Activated naive CD4-positive, alpha-beta T cell treated with anti-CD3 and anti-CD28 coated beads, Interleukin-2, amount 10 ng/mL, durations not matched to agents 7 days and 5 days (primary cell): ENCODE data around the gene ZNF117.
"Not testable (repeated sequence)": the region's sequence is repeated elsewhere in the genome, so short reads cannot be mapped to it uniquely, and the experiment has no call there.

ENCODE experiments used
- CTCF ChIA-PET: fragments of 350-600 bp; sonication (Branson Sonifier 250); formaldehyde crosslinking; loops from one replicate; lab custom pipeline; 2021; ENCODE audit warnings: antibody characterized with exemption; lab: Charles Lee
- DNase-seq: peaks from one replicate; pipeline ENCODE4 v3.0.0-alpha.2; 2020
- H3K27ac Mint-ChIP-seq: one replicate; pipeline ENCODE4 v1.8.0; 2021; ENCODE audit warnings: mild to moderate bottlenecking, moderate library complexity, mixed read lengths
- H3K27me3 Mint-ChIP-seq: one replicate; pipeline ENCODE4 v1.8.0; 2021; ENCODE audit warnings: mild to moderate bottlenecking, mixed read lengths
- H3K36me3 Mint-ChIP-seq: one replicate; pipeline ENCODE4 v1.8.0; 2021; ENCODE audit warnings: mixed read lengths
- H3K4me1 Mint-ChIP-seq: one replicate; pipeline ENCODE4 v1.8.0; 2021; ENCODE audit warnings: mixed read lengths
- H3K4me3 Mint-ChIP-seq: one replicate; pipeline ENCODE4 v1.8.0; 2021; ENCODE audit warnings: mild to moderate bottlenecking, moderate library complexity, mixed read lengths
- H3K9me3 Mint-ChIP-seq: one replicate; pipeline ENCODE4 v1.8.0; 2021; ENCODE audit warnings: mixed read lengths

The ZNF117 gene

DNA sequence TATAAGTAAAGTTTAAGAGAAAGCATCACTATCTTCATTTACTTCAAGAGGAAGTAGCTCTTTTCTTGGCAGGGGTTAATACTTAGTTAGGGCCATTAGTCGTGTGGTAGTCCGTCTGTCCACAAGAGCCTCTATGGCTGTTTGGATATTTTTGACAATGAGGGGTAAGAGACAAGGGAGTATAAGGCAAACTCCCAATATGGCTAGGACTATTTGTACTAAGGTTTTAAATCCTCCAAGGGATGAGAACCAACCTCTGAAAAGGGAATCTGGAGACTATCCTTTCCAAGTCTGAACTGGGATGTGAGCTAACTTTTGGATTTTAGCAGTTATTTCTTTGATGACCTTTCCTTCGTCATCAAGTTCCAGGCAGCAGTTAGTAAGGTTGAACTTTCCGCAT, at the start of gene ZNF117:
Gene ZNF117, minus strand, starts transcription at position 101 of the 400 bp plus-strand sequence.
- DNase-seq = no peak
- Mint-ChIP-seq H3K36me3 (peaks cover 16% of the 10 kb centered on the region), H3K9me3 (peaks cover 72% of the 10 kb centered on the region), H3K4me3 (no peak within 1 kb of the TSS), H3K4me1 (no peaks in the 10 kb centered on the region), H3K27me3 (no peaks in the 10 kb centered on the region), H3K27ac (no peak within 1 kb of the TSS)
- CTCF ChIA-PET = no interaction called here

DNA sequence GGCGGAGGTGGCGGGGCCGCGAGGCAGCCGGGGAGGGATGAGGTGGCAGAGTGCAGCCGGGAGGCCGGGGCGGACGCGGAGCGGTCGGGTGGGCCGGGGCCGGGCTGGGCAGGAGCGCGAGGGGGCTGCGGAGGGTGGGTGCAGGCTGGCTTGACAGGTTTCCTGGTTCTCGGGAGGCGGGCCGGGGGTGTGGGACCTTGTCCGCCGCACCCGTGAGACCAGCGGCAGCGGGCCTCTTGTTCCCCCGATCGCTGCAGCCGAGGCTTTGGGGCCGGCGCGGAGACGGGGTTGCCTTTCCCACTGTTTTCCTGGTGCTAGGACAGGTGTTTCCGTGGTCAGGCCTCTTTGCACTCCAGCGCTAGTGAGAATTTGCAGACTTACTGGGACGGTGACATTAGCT, 47.9 kb upstream of the ZNF117 start:
- Mint-ChIP-seq H3K4me1 (peaks cover 17% of the 10 kb centered on the region), H3K4me3 (peak overlapping the region; percentile 84), H3K27ac (peak overlapping the region; percentile 85)
- CTCF ChIA-PET, H3K27me3 Mint-ChIP-seq, H3K36me3 Mint-ChIP-seq, H3K9me3 Mint-ChIP-seq: not testable (repeated sequence)
- DNase-seq = peak; percentile 57

DNA sequence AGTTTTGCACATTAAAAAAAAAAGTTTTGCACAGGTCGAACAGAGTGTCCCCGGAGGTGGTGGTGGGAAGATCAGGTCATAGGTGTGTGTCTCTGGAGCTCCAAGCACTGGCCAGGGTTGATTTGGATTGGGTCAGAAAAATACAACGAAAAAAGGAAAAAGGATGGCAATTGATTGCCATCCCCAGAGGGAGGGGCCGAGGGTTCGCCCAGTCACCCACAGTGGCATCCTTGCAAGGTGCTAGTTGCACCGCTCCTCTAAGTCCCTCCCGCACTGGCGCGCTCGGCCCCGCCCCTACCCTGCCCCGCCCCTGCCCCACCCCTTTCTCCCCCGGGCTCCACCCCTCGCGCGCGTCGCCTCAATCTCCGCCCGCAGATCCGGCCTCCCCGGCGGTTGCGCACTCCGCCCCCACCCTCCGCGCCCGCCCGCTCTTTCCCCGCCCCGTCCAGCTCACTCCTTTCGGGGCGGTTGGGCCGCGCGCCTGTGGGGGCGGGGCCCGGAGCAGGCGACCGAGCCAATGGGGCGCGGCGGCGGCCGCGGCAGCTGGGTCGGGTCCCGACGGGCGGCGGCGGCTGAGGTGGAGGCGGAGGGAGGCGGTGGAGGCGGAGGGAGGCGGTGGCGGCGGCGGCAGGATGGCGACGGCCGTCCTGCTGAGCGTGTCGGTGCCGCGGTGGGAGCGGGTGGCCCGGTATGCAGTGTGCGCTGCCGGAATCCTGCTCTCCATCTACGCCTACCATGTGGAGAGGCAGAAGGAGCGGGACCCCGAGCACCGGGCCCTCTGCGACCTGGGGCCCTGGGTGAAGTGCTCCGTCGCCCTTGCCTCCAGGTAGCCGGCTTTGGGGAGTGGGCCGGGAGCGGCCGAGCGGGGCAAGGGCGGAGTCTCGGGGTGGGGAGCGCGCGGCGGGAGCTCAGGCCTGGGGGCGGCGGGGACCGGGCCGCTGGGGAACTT, 47.2 kb upstream of the ZNF117 start:
- DNase-seq = peak; percentile 92
- H3K27me3 Mint-ChIP-seq = no peaks in the 10 kb centered on the region
- peaks cover 4% of the 10 kb centered on the region for H3K36me3 Mint-ChIP-seq
- peaks cover 2% of the 10 kb centered on the region for H3K9me3 Mint-ChIP-seq
- H3K4me1 Mint-ChIP-seq = peaks cover 17% of the 10 kb centered on the region
- H3K4me3 Mint-ChIP-seq = peak overlapping the region; percentile 73
- CTCF ChIA-PET = no interaction called here
- peak overlapping the region; percentile 89 for H3K27ac Mint-ChIP-seq

DNA sequence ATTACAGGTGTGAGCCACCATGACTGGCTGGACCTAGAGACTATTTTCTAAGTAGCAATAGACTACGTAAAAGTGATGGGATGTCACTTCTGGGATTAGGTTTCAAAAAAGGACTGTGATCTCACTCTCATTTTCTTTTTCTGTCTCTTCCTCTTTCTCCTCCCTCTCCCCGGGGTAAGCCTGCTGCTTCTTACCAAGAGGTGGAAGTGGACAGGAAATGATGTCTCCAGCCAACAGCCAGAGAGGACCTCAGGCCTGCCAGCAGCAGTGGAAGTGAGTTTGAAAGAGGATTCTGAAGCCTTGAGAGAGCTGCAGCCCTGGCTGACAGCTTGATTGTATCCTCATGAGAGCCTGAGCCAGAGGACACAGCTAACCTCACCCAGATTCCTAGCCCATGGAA, 45.7 kb upstream of the ZNF117 start:
- H3K9me3 Mint-ChIP-seq, CTCF ChIA-PET, H3K36me3 Mint-ChIP-seq, H3K4me3 Mint-ChIP-seq, H3K27me3 Mint-ChIP-seq, H3K27ac Mint-ChIP-seq, DNase-seq: not testable (repeated sequence)
- H3K4me1 Mint-ChIP-seq = peaks cover 17% of the 10 kb centered on the region

DNA sequence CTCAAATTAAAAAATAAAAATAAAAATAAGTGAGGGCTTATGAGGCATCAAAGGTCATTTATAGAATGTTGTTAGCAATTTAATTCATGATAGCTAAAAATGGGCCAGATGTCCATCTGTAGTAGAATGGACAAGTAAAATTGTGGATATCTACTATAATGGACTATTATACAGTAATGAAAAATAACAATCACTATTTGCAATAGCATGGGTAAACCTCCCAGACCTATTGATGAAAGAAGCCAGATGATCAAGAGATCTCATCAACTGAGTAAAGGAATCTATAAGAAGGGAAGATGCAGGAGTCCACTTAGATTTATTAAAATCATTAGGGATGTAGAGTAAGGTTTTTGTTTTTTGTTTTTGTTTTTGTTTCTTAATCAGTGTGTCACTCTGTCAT, 44.6 kb upstream of the ZNF117 start:
- H3K27ac Mint-ChIP-seq, DNase-seq, H3K27me3 Mint-ChIP-seq, H3K4me3 Mint-ChIP-seq, H3K36me3 Mint-ChIP-seq, CTCF ChIA-PET, H3K9me3 Mint-ChIP-seq: not testable (repeated sequence)
- H3K4me1 Mint-ChIP-seq = peaks cover 17% of the 10 kb centered on the region

DNA sequence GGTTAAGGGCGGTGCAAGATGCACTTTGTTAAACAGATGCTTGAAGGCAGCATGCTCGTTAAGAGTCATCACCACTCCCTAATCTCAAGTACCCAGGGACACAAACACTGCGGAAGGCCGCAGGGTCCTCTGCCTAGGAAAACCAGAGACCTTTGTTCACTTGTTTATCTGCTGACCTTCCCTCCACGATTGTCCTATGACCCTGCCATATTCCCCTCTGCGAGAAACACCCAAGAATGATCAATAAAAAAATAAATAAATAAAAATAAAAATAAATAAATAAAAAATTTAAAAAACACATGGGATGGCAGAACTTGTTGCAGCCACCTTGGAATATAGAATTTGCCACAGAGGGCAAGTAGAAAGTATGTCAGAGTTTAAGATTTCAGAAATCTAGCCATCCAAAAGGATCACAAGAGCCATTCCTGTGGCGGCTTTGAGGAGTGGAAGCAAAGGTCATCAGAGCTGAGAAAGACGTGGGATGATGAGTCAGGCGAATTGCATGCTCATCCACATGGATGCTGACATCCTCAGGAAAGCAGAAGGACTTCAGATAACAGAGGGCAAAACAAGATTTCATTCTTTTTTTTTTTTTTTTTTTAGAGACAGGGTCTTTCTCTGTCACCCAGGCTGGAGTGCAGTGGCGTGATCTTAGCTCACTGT, 43.4 kb upstream of the ZNF117 start:
- DNase-seq, H3K27ac Mint-ChIP-seq, H3K36me3 Mint-ChIP-seq, H3K4me3 Mint-ChIP-seq, H3K9me3 Mint-ChIP-seq, CTCF ChIA-PET, H3K27me3 Mint-ChIP-seq, H3K4me1 Mint-ChIP-seq: not testable (repeated sequence)

DNA sequence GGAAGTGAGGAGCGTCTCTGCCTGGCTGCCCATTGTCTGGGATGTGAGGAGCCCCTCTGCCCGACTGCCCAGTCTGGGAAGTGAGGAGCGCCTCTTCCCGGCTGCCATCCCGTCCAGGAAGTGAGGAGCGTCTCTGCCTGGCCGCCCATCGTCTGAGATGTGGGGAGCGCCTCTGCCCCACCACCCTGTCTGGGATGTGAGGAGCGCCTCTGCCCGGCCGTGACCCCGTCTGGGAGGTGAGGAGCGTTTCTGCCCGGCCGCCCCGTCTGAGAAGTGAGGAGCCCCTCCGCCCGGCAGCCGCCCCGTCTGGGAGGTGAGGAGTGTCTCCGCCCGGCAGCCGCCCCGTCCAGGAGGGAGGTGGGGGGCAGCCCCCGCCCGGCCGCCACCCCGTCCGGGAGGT, 42.6 kb upstream of the ZNF117 start:
- H3K4me3 Mint-ChIP-seq, H3K36me3 Mint-ChIP-seq, CTCF ChIA-PET, H3K27ac Mint-ChIP-seq, H3K9me3 Mint-ChIP-seq, H3K4me1 Mint-ChIP-seq, DNase-seq, H3K27me3 Mint-ChIP-seq: not testable (repeated sequence)

DNA sequence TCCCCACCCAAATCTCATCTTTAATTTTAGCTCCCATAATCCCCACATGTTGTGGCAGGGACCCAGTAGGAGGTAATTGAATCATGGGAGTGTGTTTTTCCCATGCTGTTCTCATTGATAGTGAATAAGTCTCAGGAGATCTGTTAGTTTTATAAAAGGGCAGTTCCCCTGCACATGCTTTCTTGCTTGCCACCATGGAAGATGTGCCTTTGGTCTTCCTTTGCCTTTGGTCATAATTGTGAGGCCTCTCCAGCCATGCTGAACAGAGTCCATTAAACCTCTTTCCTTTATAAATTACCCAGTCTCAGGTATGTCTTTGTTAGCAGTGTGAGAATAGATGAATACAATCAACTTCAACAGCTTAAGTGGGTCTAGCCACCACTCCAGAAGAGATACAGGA, 34.2 kb upstream of the ZNF117 start:
- H3K4me1 Mint-ChIP-seq, CTCF ChIA-PET, H3K4me3 Mint-ChIP-seq, H3K27ac Mint-ChIP-seq, DNase-seq, H3K36me3 Mint-ChIP-seq, H3K27me3 Mint-ChIP-seq, H3K9me3 Mint-ChIP-seq: not testable (repeated sequence)

DNA sequence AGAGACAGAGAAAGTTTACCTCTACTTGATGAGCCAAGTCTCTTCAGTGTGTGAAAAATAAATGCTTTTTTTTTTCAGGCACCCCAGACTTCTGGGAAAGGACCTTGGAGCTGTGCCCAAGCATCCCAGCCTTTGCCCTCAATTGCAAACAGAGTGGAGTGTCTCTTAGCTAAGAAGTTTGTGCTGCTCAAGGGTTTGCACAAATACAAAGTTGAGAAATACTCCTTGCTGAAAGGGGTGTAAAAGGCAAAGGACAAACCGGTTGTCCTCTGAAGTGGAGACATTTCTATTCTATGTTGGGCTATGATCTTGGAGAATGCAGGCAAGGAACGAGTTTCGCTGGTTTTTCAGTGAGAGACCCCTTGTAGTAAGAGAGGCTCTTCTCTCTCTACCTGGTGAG, 30.1 kb upstream of the ZNF117 start:
- H3K4me1 Mint-ChIP-seq, H3K27ac Mint-ChIP-seq, H3K27me3 Mint-ChIP-seq, H3K9me3 Mint-ChIP-seq, H3K36me3 Mint-ChIP-seq, CTCF ChIA-PET, H3K4me3 Mint-ChIP-seq, DNase-seq: not testable (repeated sequence)

DNA sequence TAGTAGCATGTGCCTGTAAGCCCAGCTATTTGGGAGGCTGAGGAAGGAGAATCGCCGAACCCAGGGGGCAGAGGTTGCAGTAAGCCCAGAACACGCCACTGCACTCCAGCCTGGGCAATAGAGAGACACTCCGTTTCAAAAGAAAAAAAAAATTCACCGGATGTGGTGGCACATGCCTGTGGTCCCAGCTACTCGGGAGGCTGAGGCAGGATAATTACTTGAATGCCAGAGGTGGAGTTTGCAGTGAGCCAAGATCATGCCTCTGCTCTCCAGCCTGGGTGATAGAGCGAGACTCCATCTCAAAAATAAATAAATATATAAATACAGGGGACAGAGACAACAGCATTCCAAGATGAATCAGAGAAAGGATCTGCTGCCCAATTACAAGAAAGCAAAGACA, 19.0 kb upstream of the ZNF117 start:
- H3K27ac Mint-ChIP-seq, H3K9me3 Mint-ChIP-seq, CTCF ChIA-PET, DNase-seq, H3K27me3 Mint-ChIP-seq, H3K4me3 Mint-ChIP-seq: not testable (repeated sequence)
- Mint-ChIP-seq H3K4me1 (peaks cover 19% of the 10 kb centered on the region), H3K36me3 (peaks cover 12% of the 10 kb centered on the region)

DNA sequence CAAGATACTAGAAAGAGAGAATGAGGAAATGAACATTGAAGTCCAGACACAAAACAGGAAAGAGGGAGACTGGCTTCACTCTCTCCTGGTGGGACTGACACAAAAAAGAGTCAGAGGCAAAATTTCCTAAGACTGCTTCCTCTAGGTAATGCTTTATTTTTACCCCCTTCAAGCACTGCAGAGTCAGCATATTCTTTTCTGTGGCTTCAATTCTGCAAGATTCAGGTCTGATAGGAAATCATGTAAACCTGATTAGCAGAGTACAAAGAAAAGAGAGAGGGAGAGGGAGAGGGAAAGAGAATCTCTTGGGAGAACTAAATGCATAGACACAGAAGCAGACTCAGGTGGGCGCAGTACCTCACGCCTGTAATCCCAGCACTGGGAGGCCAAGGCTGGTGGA, 18.6 kb upstream of the ZNF117 start:
- H3K4me3 Mint-ChIP-seq, H3K27me3 Mint-ChIP-seq, CTCF ChIA-PET, DNase-seq, H3K27ac Mint-ChIP-seq: not testable (repeated sequence)
- H3K4me1 Mint-ChIP-seq = peaks cover 24% of the 10 kb centered on the region
- H3K36me3 Mint-ChIP-seq = peaks cover 17% of the 10 kb centered on the region
- H3K9me3 Mint-ChIP-seq = peaks cover 14% of the 10 kb centered on the region

DNA sequence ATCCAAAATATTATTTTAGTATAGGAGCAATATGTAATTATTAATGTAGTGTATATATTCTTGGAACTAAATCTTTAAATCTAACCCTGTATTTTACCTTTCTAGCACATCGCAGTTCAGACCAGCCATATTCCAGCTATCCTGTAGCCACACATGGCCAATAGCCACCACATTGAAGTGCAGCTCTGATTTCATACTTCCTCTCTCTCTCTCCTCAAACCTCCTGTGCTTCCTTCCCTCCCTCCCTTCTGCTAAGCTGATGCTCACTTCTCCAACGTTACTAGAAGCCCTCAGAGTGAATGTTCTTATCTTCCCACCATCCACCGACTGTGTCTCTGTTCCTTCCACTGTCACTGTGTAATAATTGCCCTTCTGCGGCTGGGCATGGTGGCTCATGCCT, 16.2 kb upstream of the ZNF117 start:
- Mint-ChIP-seq H3K36me3 (peaks cover 36% of the 10 kb centered on the region), H3K4me1 (peaks cover 29% of the 10 kb centered on the region), H3K9me3 (peaks cover 28% of the 10 kb centered on the region), H3K4me3 (peak overlapping the region; percentile 42), H3K27ac (peak overlapping the region; percentile 66)
- H3K27me3 Mint-ChIP-seq, CTCF ChIA-PET, DNase-seq: not testable (repeated sequence)

DNA sequence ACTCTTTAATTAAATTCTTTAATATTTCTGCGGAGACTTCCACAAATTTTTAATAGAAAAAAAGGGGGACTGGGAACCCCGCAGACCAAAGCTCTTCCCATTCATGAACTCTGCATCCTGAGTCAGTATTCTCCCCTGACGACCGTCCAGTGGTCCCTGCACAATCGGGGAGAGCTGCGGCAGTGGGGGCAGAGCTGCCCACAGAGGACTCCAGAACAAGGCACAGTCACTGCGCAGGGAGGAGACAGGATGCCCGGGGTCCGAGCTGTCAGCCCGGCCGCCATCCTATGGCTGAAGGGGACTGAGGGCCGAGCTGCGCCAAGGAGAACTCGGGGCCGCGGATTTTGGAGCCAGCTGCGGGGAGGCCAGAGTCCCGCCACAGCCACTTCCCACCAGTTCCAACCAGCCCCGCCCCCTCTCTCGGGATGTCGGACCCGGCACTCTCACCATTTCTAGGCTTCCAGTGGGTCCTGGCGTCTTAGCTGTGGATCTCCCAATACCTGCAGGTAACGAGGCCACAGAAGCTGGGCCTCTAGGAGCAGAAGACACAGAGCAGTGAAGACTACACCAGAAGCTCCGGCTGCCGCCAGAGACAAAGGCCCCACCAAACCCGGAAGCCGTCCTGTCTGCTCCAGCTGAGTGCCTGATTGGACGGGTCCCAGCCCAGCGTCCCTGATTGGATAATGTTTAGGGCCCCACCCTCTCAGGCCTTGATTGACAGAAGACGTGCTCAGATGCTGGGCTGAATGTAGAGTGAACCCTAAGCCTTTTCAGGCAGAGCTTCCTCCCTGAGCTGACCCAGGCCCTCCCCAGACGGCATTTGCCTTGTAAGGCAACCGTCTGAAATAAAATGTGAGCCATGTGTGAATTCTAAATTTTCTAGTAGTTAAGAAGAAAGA, 15.5 kb upstream of the ZNF117 start, which contains the start of gene ERV3-1:
Gene ERV3-1, minus strand, starts transcription at position 594 of the 899 bp plus-strand sequence. CDS start 13,661 bp downstream, outside the sequence.
- Mint-ChIP-seq H3K4me3 (peak within 1 kb of the TSS; percentile 93), H3K36me3 (peaks cover 43% of the 10 kb centered on the region), H3K27me3 (no peaks in the 10 kb centered on the region), H3K9me3 (peaks cover 34% of the 10 kb centered on the region), H3K4me1 (peaks cover 29% of the 10 kb centered on the region), H3K27ac (peak within 1 kb of the TSS; percentile 92)
- DNase-seq = peak; percentile 97
- CTCF ChIA-PET = no interaction called here

DNA sequence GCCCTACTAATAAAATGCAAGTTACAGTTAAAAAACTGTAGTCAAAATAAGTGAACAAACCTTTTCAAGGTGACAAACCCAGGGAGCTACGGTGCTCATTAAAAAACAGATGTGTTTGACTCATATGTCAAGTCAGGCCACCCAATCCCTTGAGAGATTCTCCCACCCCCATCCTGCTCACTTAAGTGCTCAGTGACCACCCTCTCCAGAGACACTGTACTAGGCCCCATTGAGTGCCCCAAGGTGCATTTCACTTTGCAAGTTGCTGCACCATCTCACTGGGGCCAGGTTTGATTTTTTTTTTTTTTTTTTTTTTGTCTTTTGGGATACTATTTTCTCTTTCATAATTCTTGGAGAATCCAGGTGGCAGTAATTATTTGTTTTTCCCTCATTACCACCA, 13.7 kb upstream of the ZNF117 start:
- Mint-ChIP-seq H3K4me3 (peak overlapping the region; percentile 93), H3K27ac (no peak overlapping the region), H3K9me3 (peaks cover 47% of the 10 kb centered on the region), H3K36me3 (peaks cover 59% of the 10 kb centered on the region), H3K4me1 (peaks cover 29% of the 10 kb centered on the region), H3K27me3 (no peaks in the 10 kb centered on the region)
- no peak for DNase-seq
- CTCF ChIA-PET = no interaction called here
